HCT116 (cell line): Measurements from ENCODE around the gene GALM. TPM values are rescaled to one million over a fixed set of nuclear protein-coding genes. Genes with fewer than 3 reads are reported as not detected.

Source experiments
- ATAC-seq: fragments of 200-7000 bp; cut with Tn5 transposase; 2 replicates; pipeline ENCODE4 v1.9.1; 2020; ENCODE audit warnings: mild to moderate bottlenecking, moderate library complexity
- BruUV-seq: library from RNA; stranded (reverse); fragments of 400-500 nt; replicated peaks from 2 replicates; lab custom pipeline; 2021; lab: Mats Ljungman, UMichigan
- CTCF ChIA-PET: fragments of 300-600 bp; sonication (Branson Sonifier 250); formaldehyde crosslinking; loops from one replicate; lab custom pipeline; 2021; ENCODE audit warnings: antibody characterized with exemption; lab: Charles Lee
- POLR2A ChIA-PET: fragments of 300-600, 350-600 bp; sonication (Branson Sonifier 250); formaldehyde crosslinking; loops from one replicate; lab custom pipeline; 2021; ENCODE audit warnings: antibody characterized with exemption; lab: Charles Lee
- RAD21 ChIA-PET, 2 experiments: fragments of 300-600 bp; sonication (Branson Sonifier 250); formaldehyde crosslinking; loops; one replicate each; lab custom pipeline; 2023; ENCODE audit warnings: low total read pairs in 2 of 2; ENCODE audit not compliant: uncharacterized antibody in 2 of 2, unreplicated experiment in 2 of 2, low non-redundant PET in 1 of 2; lab: Charles Lee
- DNase-seq: peaks from one replicate; pipeline ENCODE4 v3.0.0-alpha.2; 2010; ENCODE audit warnings: low read depth, low spot score
- H2AFZ ChIP-seq: fragments of 200-600 bp; shearing (Covaris generic), sonication (generic); 2 replicates; pipeline ENCODE4 v1.6.1; 2017; ENCODE audit warnings: low read depth, mixed run types, mixed read lengths, antibody characterized with exemption, low read length; ENCODE audit not compliant: poor library complexity, severe bottlenecking
- H3K27ac ChIP-seq: 2 replicates; pipeline ENCODE4 v1.5.1; 2012; ENCODE audit warnings: low read depth, low read length
- H3K27me3 ChIP-seq: fragments of 200-600 bp; sonication (generic); 2 replicates; pipeline ENCODE4 v1.6.1; 2016; ENCODE audit warnings: mixed run types, low read length, mixed read lengths; ENCODE audit not compliant: insufficient read depth
- H3K36me3 ChIP-seq, 2 experiments: fragments of 200-500 bp in 1 of 2; fragments of 200-600 bp in 1 of 2; sonication (Bioruptor generic) in 1 of 2; sonication (generic) in 1 of 2; 2 replicates each; pipeline versions ENCODE4 v1.5.1 to v1.6.1; 2014 to 2016; ENCODE audit warnings: low read length in 2 of 2, inconsistent platforms in 1 of 2, mixed read lengths in 1 of 2, mixed run types in 1 of 2; ENCODE audit not compliant: insufficient read depth in 2 of 2, control insufficient read depth in 1 of 2
- H3K4me1 ChIP-seq, 2 experiments: fragments of 200-600 bp in 1 of 2; sonication (generic) in 1 of 2; 2 replicates each; pipeline versions ENCODE4 v1.5.1 to v1.6.1; 2012 to 2017; ENCODE audit warnings: low read length in 2 of 2, inconsistent platforms in 1 of 2, mild to moderate bottlenecking in 1 of 2, mixed read lengths in 1 of 2, mixed run types in 1 of 2, moderate library complexity in 1 of 2; ENCODE audit not compliant: insufficient read depth in 2 of 2, control insufficient read depth in 1 of 2
- H3K4me2 ChIP-seq: fragments of 200-600 bp; sonication (generic); 2 replicates; pipeline ENCODE4 v1.6.1; 2017; ENCODE audit warnings: mixed run types, low read length, mixed read lengths
- H3K4me3 ChIP-seq, 2 experiments: fragments of 200-600 bp in 1 of 2; sonication (generic) in 1 of 2; replicated peaks in 1 of 2; 2 replicates each; pipeline ENCODE4 v1.5.1; 2011 to 2016; ENCODE audit warnings: low read length in 2 of 2, control low read depth in 1 of 2, low read depth in 1 of 2, mild to moderate bottlenecking in 1 of 2, mixed read lengths in 1 of 2, mixed run types in 1 of 2
- H3K79me2 ChIP-seq: fragments of 200-600 bp; sonication (generic); 2 replicates; pipeline ENCODE4 v1.6.1; 2017; ENCODE audit warnings: mild to moderate bottlenecking, mixed run types, low read length, moderate library complexity, mixed read lengths; ENCODE audit not compliant: insufficient read depth
- H3K9ac ChIP-seq: fragments of 200-600 bp; sonication (generic); 2 replicates; pipeline ENCODE4 v1.6.1; 2016; ENCODE audit warnings: low read length, mixed read lengths
- H3K9me2 ChIP-seq: fragments of 200-600 bp; sonication (generic), shearing (Covaris generic); 2 replicates; pipeline ENCODE4 v1.6.1; 2017; ENCODE audit warnings: mixed run types, mild to moderate bottlenecking, moderate library complexity; ENCODE audit not compliant: insufficient read depth
- H3K9me3 ChIP-seq, 2 experiments: fragments of 200-500 bp in 1 of 2; fragments of 200-600 bp in 1 of 2; sonication (Bioruptor generic) in 1 of 2; sonication (generic) in 1 of 2; 2 replicates each; pipeline ENCODE4 v1.6.1; 2014 to 2017; ENCODE audit warnings: low read length in 2 of 2, mixed read lengths in 2 of 2, inconsistent platforms in 1 of 2, low read depth in 1 of 2, mild to moderate bottlenecking in 1 of 2, mixed run types in 1 of 2, moderate library complexity in 1 of 2; ENCODE audit not compliant: control insufficient read depth in 1 of 2, insufficient read depth in 1 of 2
- H4K20me1 ChIP-seq: fragments of 200-600 bp; sonication (generic), shearing (Covaris generic); 2 replicates; pipeline ENCODE4 v1.6.1; 2017; ENCODE audit warnings: mixed run types, mild to moderate bottlenecking, moderate library complexity; ENCODE audit not compliant: insufficient read depth
- CBX3 ChIP-seq: IDR thresholded peaks from 2 replicates; pipeline ENCODE4 v1.6.1; 2012; ENCODE audit warnings: low read depth
- CEBPB ChIP-seq: IDR thresholded peaks from 2 replicates; pipeline ENCODE4 v1.6.1; 2012; ENCODE audit warnings: low read depth
- EGR1 ChIP-seq: IDR thresholded peaks from 2 replicates; pipeline ENCODE4 v1.6.1; 2012; ENCODE audit warnings: low read depth
- ELF1 ChIP-seq: IDR thresholded peaks from 2 replicates; pipeline ENCODE4 v1.6.1; 2012; ENCODE audit warnings: low read depth, borderline replicate concordance
- EZH2 ChIP-seq: fragments of 200-600 bp; sonication (generic); IDR thresholded peaks from 2 replicates; pipeline ENCODE4 v1.6.1; 2017; ENCODE audit warnings: antibody characterized with exemption, mixed run types
- EZH2phosphoT487 ChIP-seq: fragments of 200-600 bp; IDR thresholded peaks from 2 replicates; pipeline ENCODE4 v1.6.1; 2018; ENCODE audit warnings: antibody characterized with exemption, borderline replicate concordance
- FOSL1 ChIP-seq: IDR thresholded peaks from 2 replicates; pipeline ENCODE4 v1.6.1; 2012; ENCODE audit warnings: low read depth
- JUND ChIP-seq: IDR thresholded peaks from 2 replicates; pipeline ENCODE4 v1.6.1; 2012
- POLR2A ChIP-seq: IDR thresholded peaks from 2 replicates; pipeline ENCODE4 v1.7.0; 2011; ENCODE audit warnings: borderline replicate concordance; ENCODE audit not compliant: insufficient read depth, insufficient read length; ENCODE audit errors: extremely low read depth
- RAD21 ChIP-seq: IDR thresholded peaks from 2 replicates; pipeline ENCODE4 v1.6.1; 2012; ENCODE audit warnings: low read depth, mild to moderate bottlenecking
- SIN3A ChIP-seq: IDR thresholded peaks from 2 replicates; pipeline ENCODE4 v1.6.1; 2012; ENCODE audit warnings: low read depth
- SP1 ChIP-seq: IDR thresholded peaks from 2 replicates; pipeline ENCODE4 v1.6.1; 2012; ENCODE audit warnings: low read depth
- SRF ChIP-seq: IDR thresholded peaks from 2 replicates; pipeline ENCODE4 v1.6.1; 2012; ENCODE audit warnings: low read depth
- YY1 ChIP-seq: IDR thresholded peaks from 2 replicates; pipeline ENCODE4 v1.6.1; 2011; ENCODE audit warnings: low read length, low read depth, moderate library complexity, mild to moderate bottlenecking; ENCODE audit not compliant: insufficient replicate concordance; ENCODE audit errors: extremely low read depth
- ZBTB33 ChIP-seq: IDR thresholded peaks from 2 replicates; pipeline ENCODE4 v1.6.1; 2011; ENCODE audit warnings: mild to moderate bottlenecking, low read length, moderate library complexity; ENCODE audit not compliant: insufficient replicate concordance; ENCODE audit errors: extremely low read depth
- intact Hi-C: fragments of 100-400 bp; cut with micrococcal nuclease; formaldehyde crosslinking; loops from 2 replicates; pipeline ENCODE4 v1.10.0; 2022
- total RNA-seq: library from RNA; stranded (reverse); gene quantifications from one replicate; pipeline ENCODE4 v1.2.1, GENCODE V29; 2021; ENCODE audit not compliant: unreplicated experiment
- TF ChIP-seq, protein P1 (sequence below): IDR thresholded peaks from 2 replicates; pipeline ENCODE4 v1.6.1; 2012
- TF ChIP-seq, protein P2 (sequence below): IDR thresholded peaks from 2 replicates; pipeline ENCODE4 v1.6.1; 2012
- TF ChIP-seq, protein P3 (sequence below), 3 experiments: fragments of 200-600 bp in 1 of 3; sonication (generic) in 1 of 3; IDR thresholded peaks in 2 of 3; conservative IDR thresholded peaks in 1 of 3; 2 replicates each; pipeline ENCODE4 v1.5.1; 2012 to 2017; ENCODE audit warnings: low read depth in 2 of 3, low read length in 2 of 3, antibody characterized with exemption in 1 of 3, borderline replicate concordance in 1 of 3, control low read depth in 1 of 3, mild to moderate bottlenecking in 1 of 3, mixed read lengths in 1 of 3, mixed run types in 1 of 3, moderate library complexity in 1 of 3; ENCODE audit not compliant: insufficient read depth in 1 of 3

Gene GALM
- total RNA-seq, 1 experiment from 2014 or later: 10.2 TPM

GRCh38 chr2:38690499-38691420 lies 24.8 kb downstream of the GALM start:
- ChIA-PET RAD21 (no interaction called here), POLR2A (interaction anchor here (2.3 kb wide), 1 partner anchor 60 kb away, joined by 8 read pairs; the partner anchor contains the start of gene SRSF7), CTCF (interaction anchor here (1.0 to 1.2 kb wide), 2 partner anchors 14 to 87 kb away, joined by 3 read pairs; no protein-coding TSS in a partner anchor)
- Histone ChIP-seq H3K27ac (peak overlapping the region; percentile 82), H3K4me3 (peak overlapping the region in 1 of 2 experiments; percentile 24; a peak in 2 of 4 replicates), H3K27me3 (no peaks in the 10 kb centered on the region), H3K4me2 (peak overlapping the region; percentile 77), H3K9me2 (no peaks in the 10 kb centered on the region), H3K79me2 (no peaks in the 10 kb centered on the region), H2AFZ (peak overlapping the region; percentile 44), H3K36me3 (no peaks in the 10 kb centered on the region), H3K9me3 (no peaks in the 10 kb centered on the region), H3K9ac (peak overlapping the region; percentile 33), H4K20me1 (no peaks in the 10 kb centered on the region), H3K4me1 (peaks cover 45 to 50% of the 10 kb centered on the region in 2 experiments)
- DNase-seq (peak; percentile 65), ATAC-seq (peak; percentile 84)
- intact Hi-C loops: no loop called here
- BruUV-seq: no TSS peak
- peak; percentile 94 for TF ChIP-seq FOSL1
- no peak for TF ChIP-seq ELF1
- TF ChIP-seq, protein P1, sequence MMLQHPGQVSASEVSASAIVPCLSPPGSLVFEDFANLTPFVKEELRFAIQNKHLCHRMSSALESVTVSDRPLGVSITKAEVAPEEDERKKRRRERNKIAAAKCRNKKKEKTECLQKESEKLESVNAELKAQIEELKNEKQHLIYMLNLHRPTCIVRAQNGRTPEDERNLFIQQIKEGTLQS: 0 out of 2 replicates have a peak, but pooled peaks have one; percentile 30
- TF ChIP-seq EZH2: no peak
- TF ChIP-seq POLR2A: no peak
- TF ChIP-seq CEBPB: peak; percentile 64
- TF ChIP-seq, protein P2, sequence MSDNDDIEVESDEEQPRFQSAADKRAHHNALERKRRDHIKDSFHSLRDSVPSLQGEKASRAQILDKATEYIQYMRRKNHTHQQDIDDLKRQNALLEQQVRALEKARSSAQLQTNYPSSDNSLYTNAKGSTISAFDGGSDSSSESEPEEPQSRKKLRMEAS: peak; percentile 57; the same call in 1 of the 2 replicates
- TF ChIP-seq, protein P3, sequence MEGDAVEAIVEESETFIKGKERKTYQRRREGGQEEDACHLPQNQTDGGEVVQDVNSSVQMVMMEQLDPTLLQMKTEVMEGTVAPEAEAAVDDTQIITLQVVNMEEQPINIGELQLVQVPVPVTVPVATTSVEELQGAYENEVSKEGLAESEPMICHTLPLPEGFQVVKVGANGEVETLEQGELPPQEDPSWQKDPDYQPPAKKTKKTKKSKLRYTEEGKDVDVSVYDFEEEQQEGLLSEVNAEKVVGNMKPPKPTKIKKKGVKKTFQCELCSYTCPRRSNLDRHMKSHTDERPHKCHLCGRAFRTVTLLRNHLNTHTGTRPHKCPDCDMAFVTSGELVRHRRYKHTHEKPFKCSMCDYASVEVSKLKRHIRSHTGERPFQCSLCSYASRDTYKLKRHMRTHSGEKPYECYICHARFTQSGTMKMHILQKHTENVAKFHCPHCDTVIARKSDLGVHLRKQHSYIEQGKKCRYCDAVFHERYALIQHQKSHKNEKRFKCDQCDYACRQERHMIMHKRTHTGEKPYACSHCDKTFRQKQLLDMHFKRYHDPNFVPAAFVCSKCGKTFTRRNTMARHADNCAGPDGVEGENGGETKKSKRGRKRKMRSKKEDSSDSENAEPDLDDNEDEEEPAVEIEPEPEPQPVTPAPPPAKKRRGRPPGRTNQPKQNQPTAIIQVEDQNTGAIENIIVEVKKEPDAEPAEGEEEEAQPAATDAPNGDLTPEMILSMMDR (IDR thresholded peaks at IDR 0.05 in 2 of 3, conservative IDR thresholded peaks at IDR 0.05 in 1 of 3; ENCODE audit: borderline replicate concordance in 1 of 3, insufficient read depth in 1 of 3, low read depth in 2 of 3, low read length in 2 of 3): no peak
- peak; percentile 80 for TF ChIP-seq CBX3
- TF ChIP-seq EZH2phosphoT487: no peak
- no peak for TF ChIP-seq RAD21
- TF ChIP-seq SIN3A: 0 out of 2 replicates have a peak, but pooled peaks have one; percentile 31
- no peak for TF ChIP-seq ZBTB33
- peak; percentile 73 for TF ChIP-seq SRF
- peak; percentile 92 for TF ChIP-seq JUND
- TF ChIP-seq EGR1: peak; percentile 40; the same call in 1 of the 2 replicates
- TF ChIP-seq SP1: peak; percentile 86
- no peak for TF ChIP-seq YY1
